LNCaP clone FGC (cell line): ENCODE results near the gene GRHPR.

Experiments
- DNase-seq: peaks from one replicate; pipeline ENCODE4 v3.0.0-alpha.2; 2011; ENCODE audit warnings: low read depth
- H3K4me3 ChIP-seq: 2 replicates; pipeline ENCODE4 v1.5.1; 2011; ENCODE audit warnings: mild to moderate bottlenecking, low read depth, low read length, control low read depth
- CTCF ChIP-seq: IDR thresholded peaks from 2 replicates; pipeline ENCODE4 v1.5.1; 2012; ENCODE audit warnings: mild to moderate bottlenecking; ENCODE audit not compliant: control insufficient read depth, insufficient read depth; ENCODE audit errors: extremely low read depth

The GRHPR gene

GRCh38 chr9:37422289-37423104 is at the start of gene GRHPR:
GRHPR (plus strand) TSS chr9:37422696; CDS start chr9:37422751, 55 bp downstream.
- no peak for TF ChIP-seq CTCF
- H3K4me3 ChIP-seq = peak within 1 kb of the TSS; percentile 98
- peak; percentile 50 for DNase-seq

GRCh38 chr9:37372839-37373238 is 49.7 kb upstream of the GRHPR start:
- no peak overlapping the region for H3K4me3 ChIP-seq
- TF ChIP-seq CTCF = no peak
- DNase-seq = no peak

GRCh38 chr9:37373621-37374020 is 48.9 kb upstream of the GRHPR start:
- TF ChIP-seq CTCF = no peak
- DNase-seq = no peak
- H3K4me3 ChIP-seq = no peak overlapping the region

GRCh38 chr9:37374892-37375291 is 47.6 kb upstream of the GRHPR start:
- no peak overlapping the region for H3K4me3 ChIP-seq
- no peak for TF ChIP-seq CTCF
- no peak for DNase-seq

- no peak for DNase-seq
- no peak overlapping the region for H3K4me3 ChIP-seq
- no peak for TF ChIP-seq CTCF
Observed at GRCh38 chr9:37377688-37378612, 44.5 kb upstream of the GRHPR start.

- no peak for DNase-seq
- H3K4me3 ChIP-seq = no peak overlapping the region
- no peak for TF ChIP-seq CTCF
Observed at GRCh38 chr9:37378613-37379004, 43.9 kb upstream of the GRHPR start.
